Hematopoietic multipotent progenitor cell treated with erythropoietin and hydrocortisone succinate and interleukin-3 and kit ligand, for 6 days (in vitro differentiated cells): Measurements from ENCODE around the gene CDK17.
A peak's percentile ranks its signal among the peaks of the same experiment; 100 is the strongest.
"Not testable (repeated sequence)": the region's sequence is repeated elsewhere in the genome, so short reads cannot be mapped to it uniquely, and the experiment has no call there.

Experiments used
- DNase-seq: peaks from one replicate; pipeline ENCODE4 v3.0.0-alpha.2; 2015

The CDK17 gene

DNA sequence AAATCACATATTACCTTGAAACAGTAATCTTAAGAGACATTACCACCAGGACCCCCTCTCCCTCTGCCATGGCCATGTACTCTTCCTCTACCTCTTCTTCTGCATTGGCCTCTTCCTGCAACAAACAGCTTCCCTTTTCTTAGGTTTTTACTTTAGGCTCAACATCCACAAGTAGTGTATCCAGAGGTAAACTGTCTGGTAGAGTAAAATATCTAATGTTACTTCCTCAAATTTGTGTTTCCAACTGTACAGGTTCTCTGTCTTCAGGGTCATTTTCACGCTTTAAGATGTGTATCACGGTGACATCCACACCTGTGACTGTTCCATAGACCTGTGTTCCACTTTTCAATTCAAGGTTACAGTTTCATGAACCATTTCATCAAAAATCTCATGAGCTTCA is 13.4 kb downstream of the CDK17 start:
- no peak for DNase-seq

DNA sequence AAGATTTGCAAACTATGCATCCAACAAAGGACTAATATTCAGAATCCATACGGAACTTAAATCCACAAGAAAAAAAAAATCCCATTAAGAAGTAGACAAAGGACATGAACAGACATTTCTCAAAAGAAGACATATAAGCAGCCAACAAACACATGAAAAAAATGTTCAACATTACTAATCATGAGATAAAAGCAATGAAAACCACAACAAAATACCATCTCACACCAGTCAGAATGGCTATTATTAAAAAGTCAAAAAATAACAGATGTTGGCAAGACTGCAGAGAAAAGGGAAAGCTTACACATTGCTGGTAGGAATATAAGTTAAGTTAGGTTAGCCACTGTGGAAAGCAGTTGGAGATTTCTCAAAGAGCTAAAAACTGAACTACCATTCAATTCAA is 16.2 kb downstream of the CDK17 start:
- DNase-seq, result peak; percentile 30

DNA sequence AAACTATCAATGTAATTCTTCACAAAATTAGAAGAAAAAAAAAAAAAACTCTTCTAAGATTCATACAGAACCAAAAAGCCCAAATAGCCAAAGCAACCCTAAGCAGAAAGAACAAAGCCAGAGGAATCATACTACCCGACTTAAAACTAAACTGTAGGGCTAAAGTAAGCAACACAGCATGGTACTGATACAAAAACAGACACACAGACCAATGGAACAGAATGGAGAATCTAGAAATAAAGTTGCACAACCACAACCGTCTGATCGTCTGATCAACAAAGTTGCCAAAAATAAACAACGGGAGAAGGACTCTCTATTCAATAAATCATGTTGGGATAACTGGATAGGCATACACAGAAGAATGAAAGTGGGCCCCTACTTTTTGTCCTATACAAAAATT is 16.9 kb downstream of the CDK17 start:
- no peak for DNase-seq

DNA sequence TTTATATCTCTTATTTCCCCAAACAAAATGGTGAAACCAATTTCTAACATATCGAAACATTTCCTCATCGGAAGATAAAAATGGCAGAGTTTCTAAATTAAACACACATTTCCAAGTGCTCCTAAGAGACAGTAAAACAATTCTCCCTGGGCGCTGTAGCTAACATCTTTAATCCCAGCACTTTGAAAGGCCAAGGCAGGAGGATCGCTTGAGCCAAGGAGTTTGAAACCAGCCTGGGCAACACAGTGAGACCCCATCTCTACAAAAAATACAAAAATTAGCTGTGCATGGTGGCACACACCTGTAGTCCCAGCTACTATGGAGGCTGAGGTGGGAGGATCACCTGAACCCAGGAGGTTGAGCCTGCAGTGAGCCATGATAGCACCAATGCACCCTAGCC is 20.5 kb downstream of the CDK17 start:
- DNase-seq, result not testable (repeated sequence)

DNA sequence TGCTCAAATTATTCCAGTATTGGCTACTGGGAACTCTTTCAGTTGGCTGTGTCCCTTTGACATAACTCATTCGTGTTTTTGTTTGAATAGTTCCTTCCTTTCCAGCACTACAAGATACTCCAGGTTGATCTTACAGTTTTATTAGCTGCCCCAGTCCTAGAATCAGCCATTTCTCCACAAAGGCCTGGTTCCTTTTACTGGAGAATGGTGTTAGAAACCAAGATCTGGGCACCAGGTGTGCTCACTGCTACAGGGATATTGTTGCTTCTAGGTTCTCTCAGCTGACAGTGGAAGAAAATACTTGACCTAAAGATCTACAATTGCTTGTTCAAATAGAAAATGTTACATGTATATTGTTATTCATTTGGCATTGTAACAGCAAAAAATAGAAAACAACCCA is 21.9 kb downstream of the CDK17 start:
- DNase-seq, result no peak

DNA sequence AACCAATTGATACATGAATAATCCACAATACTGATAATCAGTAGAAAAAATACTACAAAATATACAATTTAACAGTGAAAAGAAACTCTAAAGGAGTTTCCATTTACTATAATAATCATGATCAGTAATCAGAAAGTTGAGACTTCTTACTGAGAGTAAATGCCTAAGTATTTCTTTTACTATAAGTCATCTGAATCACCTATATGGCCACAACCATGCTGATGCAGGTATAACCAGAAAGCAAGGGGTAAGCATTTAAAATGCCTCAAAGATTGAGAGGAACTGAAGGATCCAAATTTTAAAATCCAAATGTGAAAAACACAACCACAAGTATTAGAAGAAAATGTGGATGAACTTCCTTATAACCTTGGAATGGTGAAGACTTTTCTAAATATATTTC is 23.4 kb downstream of the CDK17 start:
- no peak for DNase-seq

DNA sequence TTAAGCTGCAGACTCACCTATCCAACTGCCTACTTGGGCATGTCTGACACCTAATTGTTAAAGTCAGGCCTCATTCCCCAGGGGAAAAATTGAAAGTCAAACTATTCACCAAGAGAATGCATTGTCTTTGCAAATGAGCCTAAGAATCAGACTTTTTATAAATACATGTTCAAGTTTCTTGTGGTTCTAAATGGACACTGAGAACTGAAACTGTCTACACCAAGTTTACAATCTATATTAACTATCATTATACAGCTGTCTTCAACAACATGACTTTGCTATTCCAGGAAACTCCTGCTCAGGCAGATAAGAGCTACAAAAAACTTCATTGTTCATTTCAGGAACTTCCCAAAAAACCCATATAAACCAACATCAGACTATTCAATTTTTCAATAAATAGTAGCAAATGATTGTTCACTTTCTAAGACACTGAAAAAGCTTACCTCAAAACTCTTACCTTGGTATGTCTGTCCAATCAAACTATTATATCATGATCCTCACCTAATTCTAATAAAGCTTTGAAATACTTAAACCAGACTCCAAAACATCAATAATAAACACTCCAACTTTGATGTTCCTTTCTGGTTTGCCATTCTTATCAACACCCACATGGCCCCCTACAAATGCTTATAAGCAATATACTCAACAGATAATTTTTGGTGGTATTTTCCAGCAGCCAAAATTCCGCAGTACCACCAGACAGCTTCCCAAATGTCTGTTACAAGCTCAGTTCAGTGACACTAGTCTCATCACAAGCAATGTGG is 24.2 kb downstream of the CDK17 start:
- peak; percentile 82 for DNase-seq

DNA sequence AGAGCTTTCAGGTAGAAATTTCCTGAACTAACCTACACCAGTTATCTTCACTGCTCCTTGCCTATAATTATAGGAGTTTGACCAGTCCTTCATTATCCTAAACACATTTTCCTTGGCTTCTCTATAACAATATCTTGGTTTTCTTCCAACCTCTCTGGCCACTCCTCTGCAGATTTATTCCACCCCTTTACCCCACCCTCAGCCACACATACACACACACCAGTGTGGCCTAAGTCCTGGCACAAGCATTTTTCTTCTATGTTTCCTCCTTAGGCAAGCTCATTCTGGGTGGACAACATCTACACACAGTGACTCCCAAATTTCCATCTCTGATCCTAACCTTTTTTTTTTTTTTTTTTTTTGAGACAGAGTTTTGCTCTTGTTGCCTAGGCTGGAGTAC is 25.1 kb downstream of the CDK17 start:
- peak; percentile 59 for DNase-seq

DNA sequence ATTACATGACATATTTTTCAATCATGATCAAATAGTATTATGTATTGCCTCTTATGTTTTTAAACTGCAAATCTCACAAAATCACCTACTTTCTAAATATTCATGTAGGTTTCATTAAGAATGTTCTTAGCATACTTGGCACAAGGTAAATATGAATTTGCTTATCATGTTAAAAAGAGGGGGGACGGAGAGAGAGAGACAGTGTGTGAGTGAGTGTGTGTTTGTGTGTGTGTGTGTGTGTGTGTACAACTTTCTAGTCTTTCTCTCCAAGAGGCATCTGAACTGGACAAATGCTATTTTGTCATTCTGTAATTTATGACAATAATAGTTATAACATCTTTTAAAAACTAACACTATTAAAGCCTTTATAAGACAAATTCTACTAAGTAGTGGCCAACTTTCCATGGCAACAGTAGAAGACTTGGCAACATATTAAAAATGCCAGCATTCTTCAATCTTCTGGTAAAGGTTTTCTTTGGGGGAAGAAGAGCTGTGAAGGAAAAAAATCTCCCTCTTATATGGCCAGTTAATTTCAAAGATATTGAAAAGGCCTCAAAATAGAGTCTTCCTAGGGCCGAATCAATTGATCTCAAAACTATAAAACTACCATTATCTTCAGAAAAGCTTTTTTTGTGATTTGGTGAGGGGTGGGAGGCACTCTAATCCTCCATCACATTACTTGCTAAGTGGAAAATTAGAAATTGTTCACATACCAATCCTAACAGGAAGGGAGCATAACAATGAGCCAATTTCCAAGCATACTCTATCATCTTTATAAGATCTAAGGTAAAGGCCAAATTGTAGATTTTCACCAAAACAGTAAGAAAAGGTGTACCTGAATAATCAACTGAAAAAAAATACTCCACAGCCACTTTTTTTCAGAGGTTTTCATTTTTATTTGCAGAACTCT is 28.2 kb downstream of the CDK17 start:
- no peak for DNase-seq

DNA sequence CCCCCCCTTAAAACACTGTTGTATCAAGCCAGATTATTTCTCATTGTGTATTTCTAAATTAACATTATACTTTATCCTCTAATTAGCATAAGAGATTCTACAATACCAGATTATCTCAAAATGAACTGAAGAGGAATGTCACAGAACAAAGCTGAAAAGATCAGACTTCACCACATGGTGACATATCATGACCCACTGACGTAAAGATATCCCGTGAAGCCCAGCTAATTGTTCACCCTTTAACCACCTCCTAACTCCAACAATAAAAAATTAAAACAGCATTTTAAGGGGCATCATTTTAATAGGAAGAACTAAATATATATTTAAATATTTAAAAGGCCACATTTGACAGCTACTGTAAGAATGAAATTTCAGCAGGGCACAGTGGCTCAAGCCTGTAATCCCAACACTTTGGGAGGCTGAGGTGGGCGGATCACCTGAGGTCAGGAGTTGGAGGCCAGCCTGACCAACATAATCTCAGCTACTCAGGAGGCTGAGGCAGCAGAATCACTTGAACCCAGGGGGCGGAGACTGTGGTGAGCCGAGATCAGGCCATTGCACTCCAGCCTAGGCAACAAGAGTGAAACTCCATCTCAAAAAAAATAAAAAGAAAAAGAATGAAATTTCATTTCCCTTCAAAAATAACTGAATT is 29.0 kb downstream of the CDK17 start:
- DNase-seq, result peak; percentile 57

DNA sequence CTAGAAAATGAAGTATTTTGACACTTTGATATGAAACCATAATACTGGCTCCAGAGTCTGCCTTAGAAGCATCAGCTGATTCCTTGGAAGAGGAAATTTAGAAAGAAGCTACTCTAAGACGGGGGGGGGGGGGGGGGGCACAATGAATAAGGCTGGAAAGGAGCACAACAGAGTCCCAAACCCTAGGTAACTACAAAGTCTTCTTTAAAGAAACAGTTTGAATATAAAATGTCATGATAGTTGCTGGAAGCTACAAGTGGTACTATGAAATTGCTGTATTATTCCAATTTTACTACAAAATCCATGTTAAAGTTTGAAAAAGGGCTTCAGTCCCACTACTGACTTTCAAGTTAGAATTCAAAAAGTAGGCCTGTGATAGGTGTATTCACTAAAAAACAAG is 31.6 kb downstream of the CDK17 start:
- no peak for DNase-seq

DNA sequence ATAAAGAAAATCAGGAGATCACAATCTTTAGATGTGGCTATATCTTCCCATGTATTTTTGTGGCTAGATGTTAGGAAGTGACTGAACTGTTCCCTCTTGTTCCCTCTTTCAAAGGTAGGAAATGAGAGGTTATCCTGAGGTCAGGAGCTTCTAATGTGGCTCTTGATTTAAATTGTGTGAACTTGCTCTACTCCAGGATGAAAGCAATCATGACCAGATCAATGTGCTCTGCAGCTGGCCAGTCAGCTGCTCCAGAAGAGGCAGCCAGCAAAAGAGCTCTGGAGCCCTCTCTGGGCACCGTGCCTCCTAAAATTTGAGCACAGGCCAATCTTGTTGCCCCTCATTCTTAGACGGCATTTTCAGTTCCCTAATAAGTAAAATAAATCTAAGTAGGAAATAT is 32.0 kb downstream of the CDK17 start:
- DNase-seq, result no peak

DNA sequence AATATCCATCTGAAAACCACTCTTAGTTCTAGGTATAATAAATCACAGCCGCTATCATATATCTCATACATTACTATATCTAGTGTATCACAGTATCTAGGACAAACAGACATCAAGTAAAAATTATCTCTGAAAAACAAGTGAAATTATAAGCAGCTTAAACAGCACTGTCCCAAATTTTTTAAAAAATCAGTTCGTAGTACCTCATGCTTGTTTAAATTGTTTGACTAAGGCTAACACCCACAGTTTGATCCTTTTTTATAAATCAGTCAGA is 33.9 kb downstream of the CDK17 start:
- DNase-seq, result no peak

DNA sequence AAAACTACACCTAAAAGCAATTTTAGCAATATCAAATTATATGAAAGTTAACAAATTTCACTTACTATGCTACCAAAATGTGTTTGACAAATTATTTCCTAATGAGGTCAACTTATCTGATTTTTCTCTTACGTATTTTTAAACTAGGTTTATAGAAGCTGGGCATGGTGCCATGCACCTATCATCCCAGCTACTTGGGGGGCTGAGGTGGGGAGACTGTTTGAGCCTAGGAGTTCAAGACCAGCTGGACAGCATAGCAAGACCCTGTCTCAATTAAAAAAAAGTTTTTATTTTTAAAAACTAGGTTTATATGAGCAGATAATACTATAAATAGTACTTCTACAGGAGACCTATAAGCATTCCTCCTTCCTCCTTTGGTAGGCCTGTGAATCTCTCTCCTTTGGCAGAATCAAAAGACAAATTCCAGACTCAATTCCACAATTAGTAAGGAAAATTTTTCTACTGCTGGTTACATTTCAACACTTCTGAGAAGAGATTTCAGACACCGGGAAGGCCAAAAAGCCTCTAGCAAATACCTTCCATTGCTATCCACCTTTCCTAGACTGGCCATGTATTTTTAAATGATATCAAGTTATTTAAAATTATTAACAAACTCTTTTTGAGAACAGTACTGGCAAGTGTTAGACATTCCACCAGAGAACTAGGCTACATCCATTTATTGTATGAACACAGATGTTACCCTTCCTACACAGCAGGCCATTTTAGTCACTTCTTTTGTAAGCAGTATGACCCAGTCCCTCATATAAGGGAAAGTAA is 34.4 kb downstream of the CDK17 start:
- DNase-seq, result peak; percentile 34

DNA sequence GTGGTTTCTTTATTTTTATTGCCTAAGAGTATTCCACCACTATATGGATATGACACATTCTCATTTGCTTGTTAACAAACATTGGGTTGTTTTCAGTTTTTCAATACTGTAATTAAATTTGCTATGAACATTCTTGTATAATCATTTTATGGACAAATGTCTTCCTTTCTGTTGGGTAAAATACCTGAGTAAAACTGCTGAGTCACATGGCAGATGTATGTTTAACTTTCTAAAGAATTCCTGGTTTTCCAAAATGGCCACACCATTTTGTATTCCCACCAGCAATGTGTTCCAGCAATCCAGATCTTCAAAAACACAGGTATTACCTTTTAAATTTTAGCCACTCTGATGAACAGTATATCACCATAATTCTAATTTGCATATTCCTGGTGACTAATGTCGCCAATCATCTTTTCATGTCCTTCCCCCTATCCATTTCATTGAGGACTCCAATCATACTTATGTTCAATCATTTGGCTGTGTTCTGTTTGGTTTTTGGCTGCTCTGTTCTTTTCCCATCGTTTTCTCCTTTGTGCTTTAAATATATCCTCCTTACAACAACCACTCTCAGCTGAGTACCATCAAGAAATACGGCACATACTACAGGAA is 36.0 kb downstream of the CDK17 start:
- no peak for DNase-seq

DNA sequence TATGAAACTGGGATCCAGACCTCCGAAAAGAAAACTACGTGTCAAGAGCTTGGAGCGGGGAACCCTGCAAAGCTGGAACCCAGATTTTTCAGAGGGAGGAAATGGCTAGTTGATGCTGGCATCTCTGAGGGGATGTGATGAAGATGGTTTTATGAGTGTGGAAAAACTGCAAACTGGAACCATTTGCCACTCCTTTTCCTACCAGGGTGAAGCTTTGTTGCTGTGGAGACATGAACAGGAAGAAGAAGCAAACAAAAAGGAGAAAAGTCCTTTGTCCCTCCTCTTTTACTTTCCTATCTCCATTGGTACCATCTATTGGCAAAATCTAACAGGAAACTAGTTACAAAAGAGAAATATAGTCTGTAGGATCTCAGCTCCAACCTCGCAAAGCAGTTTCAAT is 39.2 kb downstream of the CDK17 start:
- no peak for DNase-seq

DNA sequence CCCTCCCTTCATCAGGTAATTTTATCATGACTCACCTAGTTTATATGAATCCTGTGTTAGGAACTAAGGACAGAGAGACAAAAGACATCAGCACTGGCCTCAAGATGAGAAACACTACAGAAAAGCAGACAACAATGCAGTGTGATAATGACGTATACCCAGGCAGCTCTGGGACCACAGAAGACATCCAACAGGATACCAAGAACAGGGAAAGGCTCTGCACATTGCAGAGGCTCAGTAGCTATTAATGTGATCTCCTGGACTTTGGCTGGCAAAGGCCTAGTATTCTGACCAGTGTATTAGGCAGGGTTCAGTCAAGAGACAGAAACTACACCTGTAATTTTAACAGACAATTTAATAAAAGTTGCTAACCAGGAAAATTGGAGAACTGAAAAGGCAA is 39.7 kb downstream of the CDK17 start:
- DNase-seq, result no peak

DNA sequence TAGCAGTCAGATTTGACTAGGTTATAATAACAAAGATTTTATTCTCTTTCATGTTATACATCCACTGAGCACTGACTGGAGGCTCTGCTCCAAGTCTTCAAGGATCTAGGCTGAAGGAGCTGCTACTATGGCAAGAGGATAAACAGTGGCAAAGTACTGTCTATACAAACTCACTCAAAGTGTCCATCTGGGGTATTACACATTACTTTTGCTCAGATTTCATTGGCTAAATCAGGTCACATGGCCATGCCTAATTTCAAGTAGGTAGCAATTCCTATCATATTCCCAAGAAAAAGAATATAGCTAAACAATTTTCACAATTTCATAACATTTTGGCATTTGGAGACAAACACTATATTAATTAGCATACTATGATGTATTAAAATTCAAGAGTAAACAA is 40.9 kb downstream of the CDK17 start:
- peak; percentile 22 for DNase-seq

DNA sequence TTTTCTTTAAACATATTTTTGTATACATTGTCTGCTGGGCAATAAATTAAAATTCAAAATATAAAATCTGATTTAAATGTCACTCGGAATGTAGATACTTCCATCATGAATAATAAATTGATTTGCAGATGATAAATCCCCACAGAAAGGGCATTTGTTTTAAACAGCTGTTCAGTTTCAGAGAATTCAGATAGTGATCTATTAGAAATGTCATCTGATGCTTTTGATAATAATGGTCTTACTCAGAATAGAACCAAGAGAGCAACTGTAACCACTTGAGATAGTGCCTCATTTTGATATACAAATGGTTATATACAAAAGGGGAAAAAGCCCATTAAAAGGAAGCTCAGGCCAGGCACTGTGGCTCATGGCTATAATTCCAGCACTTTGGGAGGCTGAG is 43.4 kb downstream of the CDK17 start:
- DNase-seq, result no peak

DNA sequence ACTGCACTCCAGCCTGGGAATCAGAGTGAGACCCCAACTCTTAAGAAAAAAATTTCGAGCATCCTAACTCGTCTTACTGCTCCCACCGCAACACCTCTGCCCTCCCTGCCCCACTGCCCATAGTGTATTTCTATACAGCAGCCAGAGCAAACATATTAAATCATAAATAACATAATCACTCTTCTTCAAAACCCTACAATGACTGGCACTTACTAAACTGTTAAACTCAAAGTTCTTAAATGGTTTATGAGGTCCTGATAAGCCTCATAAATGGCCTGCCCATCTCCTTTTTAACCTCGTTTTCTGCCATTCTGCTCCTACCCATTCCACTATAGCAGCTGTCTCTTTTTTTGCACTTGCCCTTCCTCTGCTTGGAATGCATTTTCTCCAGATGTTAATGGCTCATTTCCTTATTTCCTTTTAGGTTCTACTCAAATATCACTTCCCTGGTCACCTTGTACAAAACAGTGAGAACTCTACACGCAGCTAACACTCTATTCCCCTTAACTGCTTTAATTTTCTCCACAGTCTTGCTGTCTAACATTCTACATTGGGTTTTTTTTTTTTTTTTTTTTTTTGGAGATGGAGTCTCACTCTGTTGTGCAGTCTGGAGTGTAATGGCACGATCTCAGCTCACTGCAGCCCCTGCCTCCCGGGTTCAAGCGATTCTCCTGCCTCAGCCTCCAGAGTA is 45.2 kb downstream of the CDK17 start:
- DNase-seq, result no peak

DNA sequence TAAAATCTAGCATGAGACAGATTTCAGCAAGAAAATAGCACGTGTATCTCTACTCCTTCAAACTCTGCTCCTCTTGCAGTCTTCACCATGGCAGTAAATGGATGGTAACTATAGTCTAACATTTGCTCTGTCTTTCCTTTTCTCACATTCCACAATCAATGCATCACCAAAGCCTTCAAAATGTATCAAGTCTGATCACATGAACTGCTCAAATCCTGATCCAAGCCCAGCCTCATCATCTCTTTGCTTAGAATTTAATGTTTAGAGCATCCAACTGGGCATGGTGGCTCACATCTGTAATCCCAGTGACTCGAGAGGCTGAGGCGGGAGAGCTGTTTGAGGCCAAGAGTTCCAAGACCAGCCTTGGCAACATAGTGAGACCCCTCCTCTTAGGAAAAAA is 45.9 kb downstream of the CDK17 start:
- DNase-seq, result no peak

DNA sequence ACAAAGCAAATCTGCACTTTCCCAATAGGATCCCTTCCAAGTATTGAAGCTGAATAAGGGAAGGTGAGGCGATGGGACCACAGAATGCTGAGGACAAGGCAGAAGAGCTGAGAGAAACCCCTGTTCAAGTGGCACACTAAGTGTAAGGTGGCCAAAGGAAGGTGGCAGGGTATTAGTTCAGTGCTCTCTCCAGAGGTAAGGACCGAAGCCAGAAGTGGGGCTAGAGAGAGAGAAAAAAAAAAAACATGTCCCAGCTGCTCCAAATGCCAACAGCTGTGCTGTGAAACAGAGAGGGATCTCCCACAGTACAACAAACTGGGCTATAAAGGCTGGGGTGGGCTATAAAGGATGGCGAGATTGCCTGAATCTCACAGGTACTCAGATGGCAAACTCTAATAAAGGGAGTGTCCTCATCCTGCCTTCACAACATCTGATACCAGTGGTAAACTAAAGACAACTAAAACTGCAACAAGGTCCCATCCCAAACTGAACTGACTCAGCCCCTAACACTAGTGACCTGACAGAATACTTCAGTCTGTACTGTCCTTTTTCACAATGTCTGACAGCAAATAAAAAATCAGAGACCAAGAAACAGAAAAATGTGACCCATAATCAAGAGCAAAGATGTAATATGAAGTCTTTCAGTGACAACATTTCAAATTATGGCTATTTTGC is 47.9 kb downstream of the CDK17 start:
- DNase-seq, result no peak
